ENCODE measurements around the gene ELN. TPM values are rescaled to one million over a fixed set of nuclear protein-coding genes. Genes with fewer than 3 reads are reported as not detected.

ELN gene
- total RNA-seq, 4 donors from 2014 or later, result 11.5 to 210 (median 27.9) TPM

DNA sequence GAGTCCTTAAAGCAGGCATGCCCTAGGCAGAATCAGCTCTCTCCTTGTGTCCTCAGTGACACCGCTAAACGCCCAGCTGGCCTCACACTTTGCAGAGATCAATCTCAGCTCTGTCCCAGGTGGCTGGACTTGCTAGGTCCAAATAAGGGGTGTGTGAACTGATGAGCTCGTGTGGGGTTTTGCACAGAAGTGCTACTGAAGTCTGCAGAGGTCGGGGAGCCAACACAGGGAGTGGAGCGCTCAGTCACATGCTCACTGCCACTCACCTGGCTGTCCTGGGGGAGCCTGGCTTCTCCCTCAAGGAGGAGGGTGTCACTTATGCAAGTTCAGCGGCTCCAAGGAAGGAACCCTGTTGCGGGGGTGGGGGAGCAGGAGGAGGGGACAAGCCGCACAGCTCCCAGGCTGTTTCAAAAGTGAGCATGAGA, 2.0 kb downstream of the ELN start:
- H3K27ac ChIP-seq, result peak overlapping the region in 1 of 4 donors; percentile 65
- H3K4me1 ChIP-seq, result peaks cover 0 to 44% (median 5%) of the 10 kb centered on the region in 4 donors

DNA sequence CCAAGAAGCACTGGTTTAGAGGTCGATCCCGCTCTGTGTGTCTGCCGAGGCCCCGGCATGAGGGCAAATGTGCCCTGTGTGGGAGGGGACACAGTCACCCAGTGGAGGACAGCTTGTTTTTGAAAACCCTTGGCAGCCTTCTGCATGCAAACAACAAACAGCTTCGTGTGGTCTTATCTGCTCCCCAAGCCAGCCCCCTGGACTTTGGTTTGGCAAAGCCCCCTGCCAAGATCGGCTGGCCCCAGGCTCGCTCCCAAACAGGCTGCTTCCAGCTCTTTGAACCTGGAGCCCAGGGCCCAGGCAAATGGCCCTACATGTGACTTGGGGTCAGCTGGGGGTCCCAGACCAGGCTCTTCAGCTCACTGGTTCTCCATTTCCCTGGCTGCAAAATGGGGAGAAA, 2.9 kb downstream of the ELN start:
- Histone ChIP-seq H3K9me3 (no peaks in the 10 kb centered on the region), H3K27me3 (no peaks in the 10 kb centered on the region), H3K4me3 (peak overlapping the region in 1 of 4 donors; percentile 17), H3K4me1 (peaks cover 0 to 44% (median 5%) of the 10 kb centered on the region in 4 donors), H3K27ac (no peak overlapping the region), H3K36me3 (no peaks in the 10 kb centered on the region)
- TF ChIP-seq, protein P1, sequence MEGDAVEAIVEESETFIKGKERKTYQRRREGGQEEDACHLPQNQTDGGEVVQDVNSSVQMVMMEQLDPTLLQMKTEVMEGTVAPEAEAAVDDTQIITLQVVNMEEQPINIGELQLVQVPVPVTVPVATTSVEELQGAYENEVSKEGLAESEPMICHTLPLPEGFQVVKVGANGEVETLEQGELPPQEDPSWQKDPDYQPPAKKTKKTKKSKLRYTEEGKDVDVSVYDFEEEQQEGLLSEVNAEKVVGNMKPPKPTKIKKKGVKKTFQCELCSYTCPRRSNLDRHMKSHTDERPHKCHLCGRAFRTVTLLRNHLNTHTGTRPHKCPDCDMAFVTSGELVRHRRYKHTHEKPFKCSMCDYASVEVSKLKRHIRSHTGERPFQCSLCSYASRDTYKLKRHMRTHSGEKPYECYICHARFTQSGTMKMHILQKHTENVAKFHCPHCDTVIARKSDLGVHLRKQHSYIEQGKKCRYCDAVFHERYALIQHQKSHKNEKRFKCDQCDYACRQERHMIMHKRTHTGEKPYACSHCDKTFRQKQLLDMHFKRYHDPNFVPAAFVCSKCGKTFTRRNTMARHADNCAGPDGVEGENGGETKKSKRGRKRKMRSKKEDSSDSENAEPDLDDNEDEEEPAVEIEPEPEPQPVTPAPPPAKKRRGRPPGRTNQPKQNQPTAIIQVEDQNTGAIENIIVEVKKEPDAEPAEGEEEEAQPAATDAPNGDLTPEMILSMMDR (IDR thresholded peaks at IDR 0.05), result no peak
- no peak for TF ChIP-seq POLR2A (IDR thresholded peaks at IDR 0.05)
- no peak for DNase-seq

More for the DNA sequence above, 2.0 kb downstream of the ELN start:
- no peaks in the 10 kb centered on the region for H3K9me3 ChIP-seq
- H3K27me3 ChIP-seq, result no peaks in the 10 kb centered on the region
- peak overlapping the region in 1 of 4 donors; percentile 50 for H3K4me3 ChIP-seq
- no peak for TF ChIP-seq POLR2A (IDR thresholded peaks at IDR 0.05)
- TF ChIP-seq, protein P1 (IDR thresholded peaks at IDR 0.05), result no peak
- no peak for DNase-seq
- no peaks in the 10 kb centered on the region for H3K36me3 ChIP-seq

DNA sequence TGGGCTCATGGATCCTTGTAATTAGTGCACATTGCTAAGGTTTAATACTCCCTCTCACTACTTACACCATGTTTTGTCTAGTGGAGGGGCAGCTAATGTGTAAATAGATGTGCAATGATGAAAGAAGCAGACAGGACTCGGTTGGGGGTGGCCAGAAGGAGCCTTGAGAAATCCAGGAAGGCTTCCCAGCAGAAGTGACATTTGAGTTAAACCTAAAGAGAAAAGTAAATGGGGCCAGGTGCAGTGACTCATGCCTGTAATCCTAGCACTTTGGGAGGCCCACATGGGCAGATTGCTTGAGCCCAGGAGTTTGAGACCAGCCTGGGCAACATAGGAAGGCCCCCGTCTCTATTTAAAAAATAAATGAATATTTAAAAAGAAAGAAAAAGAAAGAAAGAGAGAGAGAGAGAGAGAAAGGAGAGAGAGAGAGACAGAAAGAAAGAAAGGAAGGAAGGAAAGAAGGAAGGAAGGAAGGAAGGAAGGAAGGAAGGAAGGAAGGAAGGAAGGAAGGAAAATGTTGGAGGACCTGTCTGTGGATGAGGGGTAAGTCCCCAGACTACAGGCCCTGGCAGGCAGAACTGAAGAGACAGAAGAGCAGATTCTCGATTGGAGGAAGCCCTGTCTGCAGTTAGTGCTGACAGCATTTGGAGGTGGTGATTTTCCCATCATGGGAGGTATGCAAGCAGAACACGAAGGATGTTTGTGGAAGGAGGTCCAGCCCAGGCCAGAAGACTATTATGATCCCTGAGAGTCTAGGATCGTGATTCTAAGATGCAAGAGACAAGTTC, 3.6 kb downstream of the ELN start:
- DNase-seq, result no peak
- H3K36me3 ChIP-seq, result no peaks in the 10 kb centered on the region
- TF ChIP-seq, protein P1 (IDR thresholded peaks at IDR 0.05), result no peak
- TF ChIP-seq POLR2A (IDR thresholded peaks at IDR 0.05), result no peak
- peak overlapping the region in 3 of 4 donors; percentile 47 to 60 (median 52) for H3K27ac ChIP-seq
- no peaks in the 10 kb centered on the region for H3K27me3 ChIP-seq
- no peaks in the 10 kb centered on the region for H3K9me3 ChIP-seq
- H3K4me3 ChIP-seq, result peak overlapping the region in 1 of 4 donors; percentile 17
- peaks cover 0 to 38% (median 5%) of the 10 kb centered on the region in 4 donors for H3K4me1 ChIP-seq

DNA sequence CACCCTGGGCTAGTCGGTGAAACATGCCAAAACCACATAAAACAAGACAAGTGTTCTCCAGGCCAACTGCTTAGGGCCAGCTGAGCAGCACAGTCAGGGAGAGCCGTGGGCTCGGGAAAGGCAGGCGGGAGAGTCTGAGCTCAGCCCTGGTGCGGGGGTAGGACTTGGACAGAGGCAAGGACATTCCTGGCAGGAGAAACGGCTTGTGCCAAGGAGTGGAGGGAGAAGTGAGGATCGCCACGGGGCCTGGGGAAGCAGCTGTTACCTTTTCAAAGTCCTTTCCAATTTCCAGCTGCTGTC, 4.2 kb downstream of the ELN start:
- Histone ChIP-seq H3K27me3 (no peaks in the 10 kb centered on the region), H3K4me3 (peak overlapping the region in 1 of 4 donors; percentile 0), H3K4me1 (peaks cover 0 to 33% (median 2%) of the 10 kb centered on the region in 4 donors), H3K36me3 (no peaks in the 10 kb centered on the region), H3K27ac (peak overlapping the region in 3 of 4 donors; percentile 47 to 60 (median 52)), H3K9me3 (no peaks in the 10 kb centered on the region)
- DNase-seq, result no peak
- TF ChIP-seq, protein P1 (IDR thresholded peaks at IDR 0.05), result no peak
- no peak for TF ChIP-seq POLR2A (IDR thresholded peaks at IDR 0.05)

DNA sequence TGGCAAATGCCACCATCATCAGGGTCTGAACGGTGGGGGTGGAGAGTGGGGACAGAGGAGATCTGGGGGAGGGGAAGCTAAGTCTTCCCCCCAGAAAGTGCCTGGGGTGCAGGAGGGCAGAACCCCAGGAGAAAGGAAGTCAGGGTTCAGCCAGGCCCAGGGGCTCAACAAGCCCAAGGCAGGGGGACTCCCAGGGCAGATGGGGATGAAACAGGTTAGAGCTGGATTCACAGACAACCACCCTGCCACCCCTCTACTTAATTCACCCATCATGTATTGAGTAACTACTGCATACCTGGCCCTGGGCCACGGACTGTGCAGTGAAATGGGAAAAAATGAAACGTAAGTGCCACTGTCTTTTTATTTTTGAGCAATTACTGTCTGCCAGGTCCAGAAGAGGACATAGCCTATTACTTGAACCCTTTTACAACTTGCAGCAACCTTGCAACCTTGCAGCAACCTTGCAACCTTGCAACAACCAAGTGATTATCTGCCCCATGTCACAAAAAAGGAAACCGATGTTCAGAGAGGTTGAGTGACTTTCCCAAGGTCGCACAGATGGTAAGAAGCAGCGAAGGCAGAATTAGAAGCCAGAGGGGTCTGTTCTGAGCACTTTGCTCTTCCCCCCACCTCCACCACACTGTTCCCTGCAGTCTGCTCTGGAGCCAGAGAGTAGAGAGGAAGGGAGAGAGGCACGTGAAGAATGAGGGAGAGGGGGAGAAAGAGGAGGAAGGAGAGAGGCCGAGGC, 4.8 kb downstream of the ELN start:
- Histone ChIP-seq H3K4me1 (peaks cover 0 to 26% (median 2%) of the 10 kb centered on the region in 4 donors), H3K27ac (peak overlapping the region; percentile 43 to 68 (median 62)), H3K4me3 (no peak overlapping the region), H3K27me3 (no peaks in the 10 kb centered on the region), H3K9me3 (no peaks in the 10 kb centered on the region), H3K36me3 (no peaks in the 10 kb centered on the region)
- no peak for TF ChIP-seq POLR2A (IDR thresholded peaks at IDR 0.05)
- TF ChIP-seq, protein P1 (IDR thresholded peaks at IDR 0.05), result no peak
- no peak for DNase-seq
